Mononuclear cell (primary cell): ENCODE data around the gene ABCA3. TPM values are rescaled to one million over a fixed set of nuclear protein-coding genes. Genes with fewer than 3 reads are reported as not detected.
"Not testable (repeated sequence)": the region's sequence is repeated elsewhere in the genome, so short reads cannot be mapped to it uniquely, and the experiment has no call there.

Experiments used
- H3K27me3 ChIP-seq: 2 replicates; pipeline ENCODE4 v1.6.0; 2011; ENCODE audit warnings: low read length, control low read depth; ENCODE audit not compliant: insufficient read depth
- H3K4me1 ChIP-seq: 2 replicates; pipeline ENCODE4 v1.5.1; 2011; ENCODE audit warnings: mild to moderate bottlenecking, low read length, control low read depth; ENCODE audit not compliant: insufficient read depth
- H3K4me3 ChIP-seq: 2 replicates; pipeline ENCODE4 v1.5.1; 2011; ENCODE audit warnings: mild to moderate bottlenecking, low read length, moderate library complexity
- H3K9me3 ChIP-seq: 2 replicates; pipeline ENCODE4 v1.5.1; 2011; ENCODE audit warnings: low read depth, mild to moderate bottlenecking, control low read depth, low read length
- total RNA-seq: library from RNA; depleted of rRNA; stranded (reverse); fragments of >200 nt; gene quantifications from one replicate; pipeline ENCODE4 v1.2.3, GENCODE V29; 2012

ABCA3 gene
- total RNA-seq, 1 donor = 1.9 TPM

GRCh38 chr16:2246301-2246885, 94.1 kb downstream of the ABCA3 start:
- no peaks in the 10 kb centered on the region for H3K27me3 ChIP-seq
- H3K4me1 ChIP-seq = peaks cover 10% of the 10 kb centered on the region

GRCh38 chr16:2244926-2245795, 95.4 kb downstream of the ABCA3 start:
- Histone ChIP-seq H3K27me3 (no peaks in the 10 kb centered on the region), H3K9me3 (no peaks in the 10 kb centered on the region), H3K4me3 (no peak overlapping the region), H3K4me1 (peaks cover 3% of the 10 kb centered on the region)

More at GRCh38 chr16:2246301-2246885, 94.1 kb downstream of the ABCA3 start:
- Histone ChIP-seq H3K9me3 (no peaks in the 10 kb centered on the region), H3K4me3 (no peak overlapping the region)

DNA sequence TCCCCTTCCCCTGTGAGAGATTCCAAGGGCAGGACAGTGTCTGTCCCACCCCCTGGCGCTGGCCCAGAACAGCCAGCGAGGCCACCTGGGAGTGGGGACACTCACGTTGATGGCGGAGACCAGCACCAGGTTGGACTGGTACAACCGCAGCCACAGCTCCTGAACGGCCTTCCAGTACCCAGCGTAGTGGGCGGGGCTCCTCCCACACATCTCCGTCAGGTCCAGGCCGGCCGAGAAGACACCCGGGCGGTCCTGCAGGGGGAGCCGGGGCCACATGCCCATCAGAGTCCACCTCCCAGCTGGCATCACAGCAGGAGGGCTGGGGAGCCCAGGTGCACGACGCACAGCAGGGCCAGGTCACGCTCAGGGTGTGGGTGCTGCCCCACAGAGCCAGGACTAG, 96.2 kb downstream of the ABCA3 start:
- H3K9me3 ChIP-seq = no peaks in the 10 kb centered on the region
- no peaks in the 10 kb centered on the region for H3K27me3 ChIP-seq
- no peak overlapping the region for H3K4me3 ChIP-seq
- no peaks in the 10 kb centered on the region for H3K4me1 ChIP-seq

DNA sequence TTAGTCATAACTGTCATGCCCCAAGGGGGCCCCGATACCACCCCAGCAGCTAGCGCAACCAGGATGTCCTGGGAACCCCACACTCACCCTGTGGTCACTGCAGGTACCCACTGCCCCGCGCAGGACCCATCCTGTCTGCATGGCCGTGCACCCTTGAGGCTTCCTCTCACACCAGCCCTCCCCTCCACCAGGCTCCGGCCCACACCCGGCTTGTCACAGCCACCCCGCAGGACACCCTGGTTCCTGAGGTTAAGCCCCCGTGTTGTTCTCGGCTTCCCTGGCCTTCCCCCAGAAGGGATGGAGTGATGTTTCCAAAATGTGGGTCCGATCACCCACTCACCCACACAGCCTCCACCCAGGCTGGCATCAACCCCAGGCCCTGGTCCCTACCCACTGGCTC, 96.7 kb downstream of the ABCA3 start:
- no peak overlapping the region for H3K4me3 ChIP-seq
- no peaks in the 10 kb centered on the region for H3K27me3 ChIP-seq
- H3K4me1 ChIP-seq = no peaks in the 10 kb centered on the region
- H3K9me3 ChIP-seq = no peaks in the 10 kb centered on the region

GRCh38 chr16:2243031-2243528, 97.4 kb downstream of the ABCA3 start:
- H3K4me1 ChIP-seq = no peaks in the 10 kb centered on the region
- H3K27me3 ChIP-seq = no peaks in the 10 kb centered on the region
- no peaks in the 10 kb centered on the region for H3K9me3 ChIP-seq

GRCh38 chr16:2242598-2242997, 97.9 kb downstream of the ABCA3 start:
- no peak overlapping the region for H3K4me3 ChIP-seq
- H3K4me1 ChIP-seq = no peaks in the 10 kb centered on the region
- H3K9me3 ChIP-seq = no peaks in the 10 kb centered on the region
- no peaks in the 10 kb centered on the region for H3K27me3 ChIP-seq

More at GRCh38 chr16:2243031-2243528, 97.4 kb downstream of the ABCA3 start:
- H3K4me3 ChIP-seq = no peak overlapping the region

GRCh38 chr16:2240331-2240730, 100.2 kb downstream of the ABCA3 start:
- not testable (repeated sequence) for H3K9me3 ChIP-seq, H3K27me3 ChIP-seq, H3K4me1 ChIP-seq, H3K4me3 ChIP-seq

- no peaks in the 10 kb centered on the region for H3K27me3 ChIP-seq
- H3K9me3 ChIP-seq = no peaks in the 10 kb centered on the region
- no peak overlapping the region for H3K4me3 ChIP-seq
- H3K4me1 ChIP-seq = no peaks in the 10 kb centered on the region
Observed at GRCh38 chr16:2238838-2239675, 101.5 kb downstream of the ABCA3 start.

DNA sequence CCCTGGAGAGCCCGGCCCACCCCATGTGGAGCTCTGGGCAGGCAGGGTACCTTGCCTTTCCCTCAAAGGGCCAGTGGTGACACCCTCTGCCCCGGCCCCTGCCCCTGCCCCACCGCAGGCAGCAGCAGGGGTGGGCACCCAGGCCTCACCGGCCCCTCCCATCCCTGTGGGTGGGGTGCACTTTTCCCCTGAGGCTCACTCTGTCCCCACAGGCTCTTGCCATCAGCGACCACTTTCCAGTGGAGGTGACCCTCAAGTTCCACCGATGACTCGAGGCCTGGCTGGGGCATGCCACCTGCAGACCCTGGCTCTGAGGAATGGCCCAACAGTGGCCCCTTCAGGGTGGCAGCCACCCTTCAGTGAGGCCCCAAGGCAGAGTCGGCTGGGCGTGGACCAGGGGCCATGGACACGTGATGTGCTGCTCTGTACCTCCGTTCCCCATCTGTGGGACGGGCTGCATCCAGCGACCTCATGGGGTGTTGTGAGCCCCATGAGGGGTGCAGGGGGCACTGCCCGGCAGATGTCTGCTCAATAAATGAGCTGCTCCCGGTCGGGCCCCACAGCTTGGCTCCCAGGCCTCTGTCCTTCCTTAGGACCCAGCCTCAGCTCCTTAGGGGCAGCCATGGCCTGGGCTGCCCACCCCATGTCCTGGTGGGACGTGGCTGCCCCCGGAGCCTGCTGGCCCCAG, 102.2 kb downstream of the ABCA3 start:
- Histone ChIP-seq H3K9me3 (no peaks in the 10 kb centered on the region), H3K4me3 (no peak overlapping the region), H3K4me1 (no peaks in the 10 kb centered on the region), H3K27me3 (no peaks in the 10 kb centered on the region)

GRCh38 chr16:2237493-2238149, 102.9 kb downstream of the ABCA3 start:
- Histone ChIP-seq H3K9me3 (no peaks in the 10 kb centered on the region), H3K4me3 (no peak overlapping the region), H3K27me3 (no peaks in the 10 kb centered on the region), H3K4me1 (no peaks in the 10 kb centered on the region)

GRCh38 chr16:2237102-2237482, 103.4 kb downstream of the ABCA3 start:
- H3K27me3 ChIP-seq = no peaks in the 10 kb centered on the region
- H3K4me1 ChIP-seq = no peaks in the 10 kb centered on the region
- no peaks in the 10 kb centered on the region for H3K9me3 ChIP-seq
- H3K4me3 ChIP-seq = no peak overlapping the region

- no peak within 1 kb of the TSS for H3K4me3 ChIP-seq
- no peaks in the 10 kb centered on the region for H3K4me1 ChIP-seq
- H3K27me3 ChIP-seq = no peaks in the 10 kb centered on the region
- H3K9me3 ChIP-seq = no peaks in the 10 kb centered on the region
Observed at GRCh38 chr16:2236337-2237101, 104.0 kb downstream of the ABCA3 start, which contains the start of gene DNASE1L2. Gene DNASE1L2, plus strand, starts transcription at chr16:2236444. Its CDS starts 373 bp downstream, at chr16:2236817.

DNA sequence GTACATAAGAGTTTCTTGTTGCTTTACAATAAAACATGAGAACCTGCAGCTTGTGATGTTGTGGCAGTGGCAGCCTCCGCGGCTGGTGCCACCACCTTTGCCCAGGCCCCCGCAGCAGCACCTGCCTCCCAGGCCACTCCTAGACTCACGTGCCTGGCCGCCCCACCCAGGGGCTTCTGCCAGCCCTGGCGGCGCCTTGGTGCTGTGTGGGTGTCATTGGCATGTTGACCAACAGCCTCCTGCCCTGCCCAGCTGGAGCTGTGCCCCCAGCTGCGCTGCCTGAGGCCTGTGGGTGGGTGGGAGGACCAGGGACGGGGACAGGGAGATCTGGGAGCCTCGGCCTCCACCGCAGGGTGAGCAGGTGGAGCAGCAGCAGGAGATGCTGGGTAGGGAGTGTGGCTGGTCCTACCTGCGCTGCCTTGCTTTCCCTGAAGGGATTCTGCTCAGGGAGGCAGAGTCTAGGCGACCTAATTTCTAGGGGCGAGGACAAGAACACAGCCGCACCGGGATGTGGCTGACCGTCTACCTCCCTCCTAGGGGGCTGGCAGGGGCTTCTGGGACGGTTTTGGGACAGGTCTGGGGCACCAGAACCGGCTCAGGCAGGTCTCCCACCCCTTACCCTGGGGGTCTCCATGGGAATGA, 104.7 kb downstream of the ABCA3 start:
- no peaks in the 10 kb centered on the region for H3K9me3 ChIP-seq
- H3K27me3 ChIP-seq = no peaks in the 10 kb centered on the region
- H3K4me3 ChIP-seq = no peak overlapping the region
- H3K4me1 ChIP-seq = no peaks in the 10 kb centered on the region
